ENCODE data around the gene CEP85. TPM values are rescaled to one million over a fixed set of nuclear protein-coding genes. Genes with fewer than 3 reads are reported as not detected.

CEP85 gene
- total RNA-seq, 1 donor from 2014 or later = 16.5 TPM

DNA sequence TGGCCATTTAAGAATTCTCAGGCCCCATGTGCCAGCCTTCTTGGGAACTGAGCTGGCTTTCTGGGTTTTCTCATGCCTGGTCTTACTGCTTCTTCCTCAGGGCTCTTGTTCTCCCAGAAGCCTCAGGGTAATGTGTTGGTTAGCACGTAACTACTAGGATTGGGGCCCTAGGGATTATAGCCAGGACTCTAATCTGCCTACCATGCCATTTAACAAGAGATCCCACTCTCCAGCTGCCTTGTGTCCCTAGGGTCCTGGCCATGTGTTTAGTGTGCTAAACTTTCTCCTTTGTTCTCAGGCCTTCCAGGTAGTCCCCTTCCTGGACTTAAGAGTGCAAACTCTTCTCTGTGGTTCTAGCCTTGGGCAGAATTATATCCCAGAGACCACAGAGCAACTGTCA is 43.7 kb downstream of the CEP85 start:
- Mint-ChIP-seq H3K9me3 (ENCODE audit: unreplicated experiment) (no peaks in the 10 kb centered on the region), H3K4me3 (ENCODE audit: unreplicated experiment) (no peak overlapping the region), H3K36me3 (ENCODE audit: unreplicated experiment) (peaks cover 4% of the 10 kb centered on the region), H3K4me1 (ENCODE audit: unreplicated experiment) (peaks cover 69% of the 10 kb centered on the region), H3K27me3 (ENCODE audit: unreplicated experiment) (no peaks in the 10 kb centered on the region), H3K27ac (ENCODE audit: unreplicated experiment) (peak overlapping the region; percentile 92)
- TF ChIP-seq, protein P1, sequence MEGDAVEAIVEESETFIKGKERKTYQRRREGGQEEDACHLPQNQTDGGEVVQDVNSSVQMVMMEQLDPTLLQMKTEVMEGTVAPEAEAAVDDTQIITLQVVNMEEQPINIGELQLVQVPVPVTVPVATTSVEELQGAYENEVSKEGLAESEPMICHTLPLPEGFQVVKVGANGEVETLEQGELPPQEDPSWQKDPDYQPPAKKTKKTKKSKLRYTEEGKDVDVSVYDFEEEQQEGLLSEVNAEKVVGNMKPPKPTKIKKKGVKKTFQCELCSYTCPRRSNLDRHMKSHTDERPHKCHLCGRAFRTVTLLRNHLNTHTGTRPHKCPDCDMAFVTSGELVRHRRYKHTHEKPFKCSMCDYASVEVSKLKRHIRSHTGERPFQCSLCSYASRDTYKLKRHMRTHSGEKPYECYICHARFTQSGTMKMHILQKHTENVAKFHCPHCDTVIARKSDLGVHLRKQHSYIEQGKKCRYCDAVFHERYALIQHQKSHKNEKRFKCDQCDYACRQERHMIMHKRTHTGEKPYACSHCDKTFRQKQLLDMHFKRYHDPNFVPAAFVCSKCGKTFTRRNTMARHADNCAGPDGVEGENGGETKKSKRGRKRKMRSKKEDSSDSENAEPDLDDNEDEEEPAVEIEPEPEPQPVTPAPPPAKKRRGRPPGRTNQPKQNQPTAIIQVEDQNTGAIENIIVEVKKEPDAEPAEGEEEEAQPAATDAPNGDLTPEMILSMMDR (IDR thresholded peaks at IDR 0.05) = no peak
- DNase-seq (ENCODE audit: extremely low spot score, unreplicated experiment) = no peak

DNA sequence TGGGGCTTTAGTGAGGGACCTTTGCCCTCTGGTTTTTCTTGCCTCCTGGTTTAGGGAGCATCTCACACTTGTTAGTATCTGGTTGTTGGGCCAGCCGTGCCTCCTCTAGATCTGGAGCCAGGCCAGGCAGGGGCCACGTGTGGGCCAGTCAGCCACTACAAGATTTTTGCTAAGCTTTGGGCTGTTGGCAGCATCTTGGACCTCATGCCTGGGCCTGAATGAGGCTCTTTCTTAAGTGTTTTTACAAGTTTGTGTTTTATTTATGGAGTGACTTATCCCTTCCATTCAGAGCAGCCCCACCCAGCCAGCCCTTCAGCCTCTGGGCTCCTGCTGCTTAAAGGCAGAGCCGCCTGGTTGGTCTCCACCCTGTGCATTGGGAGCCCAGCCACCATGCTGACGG is 44.3 kb downstream of the CEP85 start:
- Mint-ChIP-seq H3K4me1 (ENCODE audit: unreplicated experiment) (peaks cover 74% of the 10 kb centered on the region), H3K4me3 (ENCODE audit: unreplicated experiment) (peak overlapping the region; percentile 3), H3K36me3 (ENCODE audit: unreplicated experiment) (peaks cover 2% of the 10 kb centered on the region), H3K27ac (ENCODE audit: unreplicated experiment) (peak overlapping the region; percentile 92), H3K27me3 (ENCODE audit: unreplicated experiment) (no peaks in the 10 kb centered on the region), H3K9me3 (ENCODE audit: unreplicated experiment) (no peaks in the 10 kb centered on the region)
- TF ChIP-seq, protein P1 (IDR thresholded peaks at IDR 0.05) = no peak
- peak; percentile 87 for DNase-seq (ENCODE audit: extremely low spot score, unreplicated experiment)

DNA sequence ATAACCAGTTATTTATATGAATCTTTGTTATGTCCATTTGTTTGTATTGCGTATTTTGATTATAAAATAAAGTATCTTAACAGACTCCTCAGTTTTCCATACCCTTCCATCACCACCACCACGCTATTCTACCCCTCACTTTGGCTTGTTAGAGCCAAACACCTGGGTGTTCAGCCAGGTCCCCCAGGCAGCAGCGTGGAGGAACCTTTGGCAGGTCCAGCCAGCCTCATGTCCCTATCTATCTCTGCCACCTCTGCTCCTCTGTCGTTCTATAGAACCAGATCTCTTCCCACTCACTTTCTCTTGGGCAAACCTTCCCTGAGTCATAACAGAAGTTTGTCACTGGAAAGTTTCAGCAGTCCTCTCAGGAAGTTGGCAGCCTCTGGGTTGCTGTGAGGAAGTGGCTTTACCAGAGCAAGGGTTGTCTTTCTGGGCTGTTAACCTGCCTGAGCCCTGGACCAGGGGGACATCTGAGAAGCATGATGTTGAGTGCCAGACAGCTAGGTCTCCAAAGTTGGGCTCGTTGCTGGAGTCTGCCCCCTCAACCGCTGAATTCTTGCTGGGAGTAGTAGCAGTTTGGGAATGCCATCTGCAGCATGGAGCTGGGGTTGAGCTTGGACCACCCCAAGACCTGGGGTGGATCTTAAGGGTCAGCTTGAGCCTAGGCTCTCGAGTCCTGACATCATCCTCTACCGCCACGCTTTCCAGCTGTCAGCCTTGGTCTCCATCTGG is 44.9 kb downstream of the CEP85 start:
- no peak for DNase-seq (ENCODE audit: extremely low spot score, unreplicated experiment)
- H3K27ac Mint-ChIP-seq (ENCODE audit: unreplicated experiment) = peak overlapping the region; percentile 92
- H3K4me3 Mint-ChIP-seq (ENCODE audit: unreplicated experiment) = peak overlapping the region; percentile 86
- peaks cover 2% of the 10 kb centered on the region for H3K36me3 Mint-ChIP-seq (ENCODE audit: unreplicated experiment)
- H3K9me3 Mint-ChIP-seq (ENCODE audit: unreplicated experiment) = no peaks in the 10 kb centered on the region
- TF ChIP-seq, protein P1 (IDR thresholded peaks at IDR 0.05) = no peak
- no peaks in the 10 kb centered on the region for H3K27me3 Mint-ChIP-seq (ENCODE audit: unreplicated experiment)
- H3K4me1 Mint-ChIP-seq (ENCODE audit: unreplicated experiment) = peaks cover 76% of the 10 kb centered on the region

DNA sequence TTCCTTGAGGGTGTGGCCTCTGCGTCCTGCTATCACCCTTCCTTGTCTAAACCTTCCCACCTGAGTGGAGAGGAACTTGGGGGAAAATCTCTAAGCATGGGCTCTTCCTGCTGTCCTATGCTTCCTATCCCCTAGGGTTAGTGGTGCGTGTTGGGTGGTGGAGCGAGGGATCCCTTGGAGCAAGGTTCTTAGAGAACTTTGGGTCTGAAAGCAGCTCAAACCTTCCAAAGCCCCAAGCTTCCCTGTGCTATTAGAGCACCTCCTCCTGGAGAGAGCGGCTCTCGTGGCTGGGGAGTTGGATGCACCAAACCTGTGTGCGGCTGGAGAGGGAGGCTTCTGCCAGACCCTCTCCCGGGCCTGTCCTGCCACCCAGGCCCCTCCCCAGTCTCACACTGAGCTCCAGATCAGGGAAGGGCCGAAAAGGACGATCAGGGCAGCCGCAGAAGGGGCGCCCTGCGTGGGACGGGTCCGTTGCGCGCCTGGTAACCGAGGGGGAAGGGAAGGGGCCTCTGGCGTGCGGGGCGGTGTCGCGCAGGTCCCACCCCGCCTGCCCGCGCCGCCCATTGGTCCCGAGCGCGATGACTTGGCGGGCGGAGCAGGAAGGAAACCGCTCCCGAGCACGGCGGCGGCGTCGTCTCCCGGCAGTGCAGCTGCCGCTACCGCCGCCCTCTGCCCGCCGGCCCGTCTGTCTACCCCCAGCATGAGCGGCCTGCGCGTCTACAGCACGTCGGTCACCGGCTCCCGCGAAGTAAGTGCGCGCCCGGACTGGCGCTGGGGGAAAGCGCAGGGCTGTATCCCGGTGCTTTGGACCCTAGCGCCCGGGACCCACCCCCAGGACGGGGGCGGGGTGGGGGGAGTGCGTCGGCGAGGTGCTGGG is 45.7 kb downstream of the CEP85 start, which contains the start of gene SH3BGRL3:
TSS of gene SH3BGRL3 (plus strand) at position 631 of the 877 bp plus-strand sequence. CDS start at position 701, 70 bp downstream.
- Mint-ChIP-seq H3K9me3 (ENCODE audit: unreplicated experiment) (no peaks in the 10 kb centered on the region), H3K4me1 (ENCODE audit: unreplicated experiment) (peaks cover 81% of the 10 kb centered on the region), H3K4me3 (ENCODE audit: unreplicated experiment) (peak within 1 kb of the TSS; percentile 86), H3K27me3 (ENCODE audit: unreplicated experiment) (no peaks in the 10 kb centered on the region), H3K36me3 (ENCODE audit: unreplicated experiment) (peaks cover 3% of the 10 kb centered on the region), H3K27ac (ENCODE audit: unreplicated experiment) (peak within 1 kb of the TSS; percentile 92)
- peak; percentile 92 for DNase-seq (ENCODE audit: extremely low spot score, unreplicated experiment)
- TF ChIP-seq, protein P1 (IDR thresholded peaks at IDR 0.05) = peak; percentile 63

Measured in osteocyte (in vitro differentiated cells).